ENCODE results near the gene PPP1R17. TPM values are rescaled to one million over a fixed set of nuclear protein-coding genes. Genes with fewer than 3 reads are reported as not detected.

The PPP1R17 gene
- total RNA-seq, 2 donors from 2014 or later: 0.44 TPM; not detected in 1

DNA sequence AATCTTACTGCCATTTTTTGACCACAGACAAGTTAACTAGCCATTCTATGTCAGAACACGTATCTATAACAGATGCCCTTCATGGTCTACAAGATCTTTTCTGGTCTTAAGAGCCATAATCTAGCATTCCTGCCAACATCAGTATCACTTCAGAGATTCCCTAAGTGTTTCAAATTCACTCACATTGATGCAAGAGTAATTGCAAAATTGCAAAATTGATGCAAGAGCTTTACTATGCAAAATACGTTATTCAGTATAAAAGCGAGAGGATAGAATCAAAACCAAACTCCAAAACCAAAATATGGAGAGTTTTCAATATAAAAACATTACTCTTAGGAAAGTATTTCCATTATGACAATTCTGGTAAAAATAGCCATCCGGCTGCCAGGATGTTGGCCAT, 38.1 kb upstream of the PPP1R17 start:
- H3K9me3 ChIP-seq (ENCODE audit: control insufficient read depth, low read length): no peaks in the 10 kb centered on the region
- no peak for DNase-seq
- H3K9ac ChIP-seq (ENCODE audit: extremely low read depth, low read length, poor library complexity, severe bottlenecking): no peak overlapping the region
- TF ChIP-seq, protein P1, sequence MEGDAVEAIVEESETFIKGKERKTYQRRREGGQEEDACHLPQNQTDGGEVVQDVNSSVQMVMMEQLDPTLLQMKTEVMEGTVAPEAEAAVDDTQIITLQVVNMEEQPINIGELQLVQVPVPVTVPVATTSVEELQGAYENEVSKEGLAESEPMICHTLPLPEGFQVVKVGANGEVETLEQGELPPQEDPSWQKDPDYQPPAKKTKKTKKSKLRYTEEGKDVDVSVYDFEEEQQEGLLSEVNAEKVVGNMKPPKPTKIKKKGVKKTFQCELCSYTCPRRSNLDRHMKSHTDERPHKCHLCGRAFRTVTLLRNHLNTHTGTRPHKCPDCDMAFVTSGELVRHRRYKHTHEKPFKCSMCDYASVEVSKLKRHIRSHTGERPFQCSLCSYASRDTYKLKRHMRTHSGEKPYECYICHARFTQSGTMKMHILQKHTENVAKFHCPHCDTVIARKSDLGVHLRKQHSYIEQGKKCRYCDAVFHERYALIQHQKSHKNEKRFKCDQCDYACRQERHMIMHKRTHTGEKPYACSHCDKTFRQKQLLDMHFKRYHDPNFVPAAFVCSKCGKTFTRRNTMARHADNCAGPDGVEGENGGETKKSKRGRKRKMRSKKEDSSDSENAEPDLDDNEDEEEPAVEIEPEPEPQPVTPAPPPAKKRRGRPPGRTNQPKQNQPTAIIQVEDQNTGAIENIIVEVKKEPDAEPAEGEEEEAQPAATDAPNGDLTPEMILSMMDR (conservative IDR thresholded peaks at IDR 0.05): no peak
- no peaks in the 10 kb centered on the region for H3K36me3 ChIP-seq (ENCODE audit: control insufficient read depth, insufficient read depth, low read length)
- H3K9me3 Mint-ChIP-seq: no peaks in the 10 kb centered on the region
- peaks cover 10% of the 10 kb centered on the region for H3K4me1 ChIP-seq (ENCODE audit: control insufficient read depth, insufficient read depth, low read length)
- H3K4me3 ChIP-seq (ENCODE audit: low read length): no peak overlapping the region
- no peak overlapping the region for H3K27ac ChIP-seq (ENCODE audit: low read depth, low read length)
- H3K27me3 ChIP-seq (ENCODE audit: control insufficient read depth, insufficient read depth, low read length, poor library complexity, severe bottlenecking): no peaks in the 10 kb centered on the region
- no peak overlapping the region for H3K4me3 Mint-ChIP-seq
- H3K27ac Mint-ChIP-seq: no peak overlapping the region
- 87 to 100% methylated on average over 2 to 4 of the region's 4 CpGs for WGBS, 2 experiments (ENCODE audit: insufficient coverage in 1 of 2, insufficient read length in 1 of 2)
- peaks cover under 1% of the 10 kb centered on the region for H3K36me3 Mint-ChIP-seq (ENCODE audit: low read depth)
- no peaks in the 10 kb centered on the region for H3K27me3 Mint-ChIP-seq (ENCODE audit: insufficient read depth)
- peaks cover 31% of the 10 kb centered on the region for H3K4me1 Mint-ChIP-seq

DNA sequence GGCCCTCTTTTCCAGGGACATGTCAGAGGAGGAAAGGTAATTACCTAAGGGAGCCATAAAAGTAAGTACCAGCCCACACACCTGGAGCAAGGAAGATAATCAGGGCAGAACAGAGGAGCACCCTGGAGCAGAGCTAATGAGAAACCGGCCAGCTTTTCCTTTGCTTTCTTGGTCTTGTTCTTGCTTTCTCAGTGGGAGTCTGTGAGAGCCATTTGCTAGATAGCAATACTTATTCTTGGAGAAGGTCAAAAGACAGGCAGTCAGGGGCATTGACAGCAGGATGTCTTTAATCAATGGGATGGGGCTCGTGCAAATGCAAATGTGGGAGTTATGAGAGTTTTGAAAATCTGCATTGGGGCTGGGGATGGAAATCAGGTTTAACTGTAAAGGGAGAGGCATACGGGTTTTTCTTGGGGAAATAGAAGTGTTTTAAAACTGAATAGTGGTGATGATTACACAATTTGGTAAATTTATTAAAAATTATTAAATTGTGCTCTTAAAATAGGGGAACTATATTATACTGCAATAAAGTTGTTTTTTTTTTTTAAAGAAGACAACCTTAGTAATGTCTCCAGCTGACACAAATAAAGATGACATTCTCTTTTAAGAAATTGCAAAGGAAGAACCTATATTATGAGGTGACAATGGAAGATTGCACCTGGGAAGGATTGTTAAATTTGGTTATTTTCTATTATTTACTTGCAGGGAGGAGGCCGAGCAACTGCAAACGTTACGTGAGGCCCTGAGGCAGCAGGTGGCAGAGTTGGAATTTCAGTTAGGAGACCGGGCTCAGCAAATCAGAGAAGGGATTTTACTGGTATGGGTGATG, 35.6 kb upstream of the PPP1R17 start:
- Mint-ChIP-seq H3K36me3 (ENCODE audit: low read depth) (peaks cover 6% of the 10 kb centered on the region), H3K4me3 (no peak overlapping the region), H3K27ac (no peak overlapping the region), H3K9me3 (no peaks in the 10 kb centered on the region), H3K4me1 (peaks cover 26% of the 10 kb centered on the region), H3K27me3 (ENCODE audit: insufficient read depth) (peaks cover 1% of the 10 kb centered on the region)
- no peaks in the 10 kb centered on the region for H3K36me3 ChIP-seq (ENCODE audit: control insufficient read depth, insufficient read depth, low read length)
- H3K27me3 ChIP-seq (ENCODE audit: control insufficient read depth, insufficient read depth, low read length, poor library complexity, severe bottlenecking): no peaks in the 10 kb centered on the region
- no peak overlapping the region for H3K4me3 ChIP-seq (ENCODE audit: low read length)
- TF ChIP-seq, protein P1 (conservative IDR thresholded peaks at IDR 0.05): peak; percentile 20
- 13 to 40% methylated on average over 3 to 7 of the region's 7 CpGs for WGBS, 2 experiments (ENCODE audit: insufficient coverage in 1 of 2, insufficient read length in 1 of 2)
- H3K9ac ChIP-seq (ENCODE audit: extremely low read depth, low read length, poor library complexity, severe bottlenecking): no peak overlapping the region
- H3K27ac ChIP-seq (ENCODE audit: low read depth, low read length): no peak overlapping the region
- no peak for DNase-seq
- H3K4me1 ChIP-seq (ENCODE audit: control insufficient read depth, insufficient read depth, low read length): peaks cover 10% of the 10 kb centered on the region
- no peaks in the 10 kb centered on the region for H3K9me3 ChIP-seq (ENCODE audit: control insufficient read depth, low read length)

GRCh38 chr7:31652063-31652326, 35.0 kb upstream of the PPP1R17 start:
- Histone ChIP-seq H3K9me3 (ENCODE audit: control insufficient read depth, low read length) (no peaks in the 10 kb centered on the region), H3K4me1 (ENCODE audit: control insufficient read depth, insufficient read depth, low read length) (peaks cover 10% of the 10 kb centered on the region), H3K9ac (ENCODE audit: extremely low read depth, low read length, poor library complexity, severe bottlenecking) (no peak overlapping the region), H3K27me3 (ENCODE audit: control insufficient read depth, insufficient read depth, low read length, poor library complexity, severe bottlenecking) (no peaks in the 10 kb centered on the region), H3K4me3 (ENCODE audit: low read length) (no peak overlapping the region), H3K36me3 (ENCODE audit: control insufficient read depth, insufficient read depth, low read length) (no peaks in the 10 kb centered on the region), H3K27ac (ENCODE audit: low read depth, low read length) (no peak overlapping the region)
- H3K9me3 Mint-ChIP-seq: no peaks in the 10 kb centered on the region
- H3K4me3 Mint-ChIP-seq: no peak overlapping the region
- H3K36me3 Mint-ChIP-seq (ENCODE audit: low read depth): peaks cover 6% of the 10 kb centered on the region
- TF ChIP-seq, protein P1 (conservative IDR thresholded peaks at IDR 0.05): no peak
- peaks cover 26% of the 10 kb centered on the region for H3K4me1 Mint-ChIP-seq
- H3K27ac Mint-ChIP-seq: no peak overlapping the region
- H3K27me3 Mint-ChIP-seq (ENCODE audit: insufficient read depth): peaks cover 1% of the 10 kb centered on the region
- no peak for DNase-seq
